Measurements from ENCODE around the gene SGSM1.

Gene SGSM1

DNA sequence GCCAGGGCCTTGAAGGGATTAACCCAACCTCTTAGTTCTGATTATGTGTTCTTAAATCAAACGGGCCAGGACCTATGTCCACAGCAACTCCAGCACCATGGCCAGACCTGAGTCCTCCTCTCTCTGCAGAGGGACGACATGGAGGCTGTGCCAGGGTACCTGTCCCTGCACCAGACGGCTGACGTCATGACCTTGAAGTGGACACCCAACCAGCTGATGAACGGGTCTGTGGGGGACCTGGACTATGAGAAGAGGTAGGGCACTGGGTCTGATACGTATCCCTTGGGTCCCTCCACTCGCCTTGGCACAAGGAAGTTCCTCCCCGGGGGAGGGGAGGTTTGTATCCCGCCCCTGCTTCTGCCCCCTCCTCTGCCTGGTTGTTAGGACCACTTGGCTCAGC lies 53.6 kb downstream of the SGSM1 start:
- no peak for DNase-seq (ENCODE audit: low read depth, low spot score)
- ChIA-PET POLR2A (no interaction called here), CTCF (no interaction called here)
- H3K4me3 ChIP-seq (ENCODE audit: low read depth, low read length): no peak overlapping the region
- TF ChIP-seq, protein P1, sequence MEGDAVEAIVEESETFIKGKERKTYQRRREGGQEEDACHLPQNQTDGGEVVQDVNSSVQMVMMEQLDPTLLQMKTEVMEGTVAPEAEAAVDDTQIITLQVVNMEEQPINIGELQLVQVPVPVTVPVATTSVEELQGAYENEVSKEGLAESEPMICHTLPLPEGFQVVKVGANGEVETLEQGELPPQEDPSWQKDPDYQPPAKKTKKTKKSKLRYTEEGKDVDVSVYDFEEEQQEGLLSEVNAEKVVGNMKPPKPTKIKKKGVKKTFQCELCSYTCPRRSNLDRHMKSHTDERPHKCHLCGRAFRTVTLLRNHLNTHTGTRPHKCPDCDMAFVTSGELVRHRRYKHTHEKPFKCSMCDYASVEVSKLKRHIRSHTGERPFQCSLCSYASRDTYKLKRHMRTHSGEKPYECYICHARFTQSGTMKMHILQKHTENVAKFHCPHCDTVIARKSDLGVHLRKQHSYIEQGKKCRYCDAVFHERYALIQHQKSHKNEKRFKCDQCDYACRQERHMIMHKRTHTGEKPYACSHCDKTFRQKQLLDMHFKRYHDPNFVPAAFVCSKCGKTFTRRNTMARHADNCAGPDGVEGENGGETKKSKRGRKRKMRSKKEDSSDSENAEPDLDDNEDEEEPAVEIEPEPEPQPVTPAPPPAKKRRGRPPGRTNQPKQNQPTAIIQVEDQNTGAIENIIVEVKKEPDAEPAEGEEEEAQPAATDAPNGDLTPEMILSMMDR (IDR thresholded peaks at IDR 0.05; ENCODE audit: insufficient read depth, low read length, missing control alignments): no peak

DNA sequence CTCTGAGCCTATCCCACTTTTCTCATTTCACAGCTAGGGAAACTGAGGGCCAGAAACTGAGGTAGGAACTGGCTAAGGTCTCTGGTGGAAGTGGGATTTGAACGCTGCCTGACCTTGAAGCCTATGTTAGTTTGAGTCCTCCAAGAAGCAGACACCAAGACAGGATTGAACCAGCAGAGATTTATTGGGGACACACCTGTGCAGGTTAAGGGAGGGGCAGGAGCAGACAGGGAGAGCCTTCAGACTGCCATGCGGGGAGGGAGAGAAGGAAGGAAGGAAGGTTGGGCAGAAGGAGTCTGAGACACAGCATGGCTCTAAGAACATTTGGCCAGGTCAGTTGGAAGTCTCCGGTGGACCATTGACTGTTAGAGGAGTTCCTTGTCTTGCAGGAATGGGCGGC lies 59.5 kb downstream of the SGSM1 start:
- no peak for DNase-seq (ENCODE audit: low read depth, low spot score)
- no peak overlapping the region for H3K4me3 ChIP-seq (ENCODE audit: low read depth, low read length)
- TF ChIP-seq, protein P1 (IDR thresholded peaks at IDR 0.05; ENCODE audit: insufficient read depth, low read length, missing control alignments): no peak
- POLR2A ChIA-PET: no interaction called here
- CTCF ChIA-PET: no interaction called here

DNA sequence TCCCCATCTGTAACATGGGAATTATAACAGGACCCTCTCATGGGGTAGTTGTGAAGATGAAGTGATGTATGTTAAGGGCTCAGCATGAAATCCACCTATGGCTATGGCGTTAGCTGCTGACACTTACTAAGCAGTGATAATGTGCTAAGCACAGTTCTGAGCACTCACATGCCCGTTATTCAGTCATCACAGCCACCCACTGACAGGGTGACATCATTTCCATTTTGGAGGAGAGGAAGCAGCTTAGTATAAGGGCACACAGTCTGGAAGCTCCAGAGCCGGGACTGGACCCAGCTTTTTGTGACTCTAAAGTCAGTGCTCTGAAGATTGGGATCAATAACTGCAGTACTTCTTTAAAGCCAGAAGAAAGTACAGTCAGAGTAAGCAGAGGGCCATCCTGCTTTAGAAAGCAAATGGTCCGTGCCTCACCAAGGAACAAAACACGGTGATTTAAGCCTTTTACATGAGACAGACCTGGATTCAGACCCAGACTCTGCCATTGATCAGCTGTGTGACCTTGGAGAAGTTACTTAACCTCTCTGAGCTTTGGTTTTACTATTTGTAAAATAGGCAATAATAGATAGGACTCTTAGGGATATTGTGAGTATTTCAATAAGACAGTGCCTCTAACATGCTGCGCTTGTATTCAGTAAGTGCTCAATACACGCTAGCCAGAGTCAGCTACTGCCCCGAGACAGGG lies 61.5 kb downstream of the SGSM1 start:
- POLR2A ChIA-PET: no interaction called here
- no peak for DNase-seq (ENCODE audit: low read depth, low spot score)
- TF ChIP-seq, protein P1 (IDR thresholded peaks at IDR 0.05; ENCODE audit: insufficient read depth, low read length, missing control alignments): no peak
- no peak overlapping the region for H3K4me3 ChIP-seq (ENCODE audit: low read depth, low read length)
- CTCF ChIA-PET: interaction anchor here (0.5 kb wide), 1 partner anchor 23 kb away, joined by 3 read pairs; no protein-coding TSS in a partner anchor

DNA sequence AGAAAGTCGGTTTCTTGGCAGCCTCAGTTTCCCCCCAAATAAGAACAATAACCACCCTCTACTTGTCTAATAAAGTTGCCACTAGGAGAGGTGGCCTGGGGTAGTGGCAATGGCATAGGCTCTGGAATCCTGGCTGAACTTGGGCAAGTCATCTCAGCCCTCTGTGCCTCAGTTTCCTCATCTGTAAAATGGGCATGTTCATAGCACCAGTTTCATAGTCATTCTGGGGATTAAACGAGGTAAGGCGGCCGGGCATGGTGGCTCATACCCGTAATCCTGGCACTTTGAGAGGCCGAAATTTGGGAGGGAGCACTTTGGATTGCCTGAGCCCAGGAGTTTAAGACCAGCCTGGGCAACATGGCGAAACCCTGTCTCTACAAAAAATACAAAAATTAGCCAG lies 63.0 kb downstream of the SGSM1 start:
- TF ChIP-seq, protein P1 (IDR thresholded peaks at IDR 0.05; ENCODE audit: insufficient read depth, low read length, missing control alignments): no peak
- DNase-seq (ENCODE audit: low read depth, low spot score): no peak
- CTCF ChIA-PET: no interaction called here
- POLR2A ChIA-PET: no interaction called here
- no peak overlapping the region for H3K4me3 ChIP-seq (ENCODE audit: low read depth, low read length)

DNA sequence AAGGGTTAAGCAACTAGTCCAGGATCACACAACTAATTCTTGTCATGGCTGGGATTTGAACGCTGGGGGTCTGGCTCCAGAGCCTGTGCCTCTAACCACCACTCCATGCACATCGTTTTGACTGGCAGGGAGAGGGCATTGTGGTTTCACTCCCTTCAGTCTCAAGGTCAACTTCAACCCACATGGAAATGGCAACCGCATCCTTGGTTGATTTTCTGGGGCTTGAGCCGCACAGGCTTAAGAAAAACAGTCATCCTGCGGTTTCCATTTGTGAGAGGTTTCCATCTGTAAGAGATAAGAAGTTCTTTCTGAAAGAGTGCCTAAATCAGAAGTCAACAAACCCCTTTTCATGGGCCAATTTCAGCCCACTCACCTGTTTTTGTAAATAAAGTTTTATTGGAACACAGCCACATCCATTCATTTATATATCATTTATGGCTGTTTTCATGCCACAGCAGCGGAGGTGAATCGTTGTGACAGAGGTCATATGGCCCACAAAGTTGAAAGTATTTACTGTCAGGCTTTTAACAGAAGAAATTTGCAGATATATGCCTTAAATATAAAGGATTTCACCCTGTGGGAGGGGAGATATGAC lies 65.7 kb downstream of the SGSM1 start:
- H3K4me3 ChIP-seq (ENCODE audit: low read depth, low read length): no peak overlapping the region
- POLR2A ChIA-PET: no interaction called here
- CTCF ChIA-PET: no interaction called here
- TF ChIP-seq, protein P1 (IDR thresholded peaks at IDR 0.05; ENCODE audit: insufficient read depth, low read length, missing control alignments): no peak
- no peak for DNase-seq (ENCODE audit: low read depth, low spot score)

DNA sequence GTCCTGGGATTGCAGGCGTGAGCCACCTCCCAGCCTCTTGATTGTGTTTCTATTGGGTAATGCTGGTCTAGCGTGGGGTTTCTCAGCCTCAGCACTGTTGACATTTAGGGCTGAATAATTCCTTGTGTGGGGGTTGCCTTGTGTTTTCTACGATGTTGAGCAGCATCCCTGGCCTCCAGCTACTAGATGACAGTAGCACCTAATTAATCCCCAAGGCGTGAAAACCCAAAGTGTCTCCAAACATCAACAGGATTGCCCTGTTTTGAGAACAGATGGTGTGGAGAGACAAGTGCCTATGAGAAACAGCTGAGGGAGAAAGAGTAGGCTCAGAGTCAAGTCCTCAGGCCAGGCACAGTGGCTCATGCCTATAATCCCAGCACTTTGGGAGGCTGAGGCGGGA lies 67.2 kb downstream of the SGSM1 start:
- ChIA-PET CTCF (no interaction called here), POLR2A (no interaction called here)
- TF ChIP-seq, protein P1 (IDR thresholded peaks at IDR 0.05; ENCODE audit: insufficient read depth, low read length, missing control alignments): no peak
- no peak overlapping the region for H3K4me3 ChIP-seq (ENCODE audit: low read depth, low read length)
- DNase-seq (ENCODE audit: low read depth, low spot score): no peak

All from AG04449 (cell line).